ENCODE results near the gene PAX6. TPM values are rescaled to one million over a fixed set of nuclear protein-coding genes. Genes with fewer than 3 reads are reported as not detected.

PAX6 gene
- total RNA-seq, 1 donor from 2014 or later, result not detected

GRCh38 chr11:31847761-31848160 lies 36.6 kb upstream of the PAX6 start:
- TF ChIP-seq, protein P1, sequence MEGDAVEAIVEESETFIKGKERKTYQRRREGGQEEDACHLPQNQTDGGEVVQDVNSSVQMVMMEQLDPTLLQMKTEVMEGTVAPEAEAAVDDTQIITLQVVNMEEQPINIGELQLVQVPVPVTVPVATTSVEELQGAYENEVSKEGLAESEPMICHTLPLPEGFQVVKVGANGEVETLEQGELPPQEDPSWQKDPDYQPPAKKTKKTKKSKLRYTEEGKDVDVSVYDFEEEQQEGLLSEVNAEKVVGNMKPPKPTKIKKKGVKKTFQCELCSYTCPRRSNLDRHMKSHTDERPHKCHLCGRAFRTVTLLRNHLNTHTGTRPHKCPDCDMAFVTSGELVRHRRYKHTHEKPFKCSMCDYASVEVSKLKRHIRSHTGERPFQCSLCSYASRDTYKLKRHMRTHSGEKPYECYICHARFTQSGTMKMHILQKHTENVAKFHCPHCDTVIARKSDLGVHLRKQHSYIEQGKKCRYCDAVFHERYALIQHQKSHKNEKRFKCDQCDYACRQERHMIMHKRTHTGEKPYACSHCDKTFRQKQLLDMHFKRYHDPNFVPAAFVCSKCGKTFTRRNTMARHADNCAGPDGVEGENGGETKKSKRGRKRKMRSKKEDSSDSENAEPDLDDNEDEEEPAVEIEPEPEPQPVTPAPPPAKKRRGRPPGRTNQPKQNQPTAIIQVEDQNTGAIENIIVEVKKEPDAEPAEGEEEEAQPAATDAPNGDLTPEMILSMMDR (IDR thresholded peaks at IDR 0.05), result no peak
- Histone ChIP-seq H3K27ac (no peak overlapping the region), H3K9me3 (no peaks in the 10 kb centered on the region), H3K4me1 (no peaks in the 10 kb centered on the region), H3K27me3 (no peaks in the 10 kb centered on the region), H3K4me3 (no peak overlapping the region), H3K36me3 (no peaks in the 10 kb centered on the region)
- intact Hi-C loops (cut with DNase I), result no loop called here
- no peak for DNase-seq (ENCODE audit: low spot score in 2 of 2)

GRCh38 chr11:31845331-31845730 lies 34.2 kb upstream of the PAX6 start:
- TF ChIP-seq, protein P1 (IDR thresholded peaks at IDR 0.05), result no peak

DNA sequence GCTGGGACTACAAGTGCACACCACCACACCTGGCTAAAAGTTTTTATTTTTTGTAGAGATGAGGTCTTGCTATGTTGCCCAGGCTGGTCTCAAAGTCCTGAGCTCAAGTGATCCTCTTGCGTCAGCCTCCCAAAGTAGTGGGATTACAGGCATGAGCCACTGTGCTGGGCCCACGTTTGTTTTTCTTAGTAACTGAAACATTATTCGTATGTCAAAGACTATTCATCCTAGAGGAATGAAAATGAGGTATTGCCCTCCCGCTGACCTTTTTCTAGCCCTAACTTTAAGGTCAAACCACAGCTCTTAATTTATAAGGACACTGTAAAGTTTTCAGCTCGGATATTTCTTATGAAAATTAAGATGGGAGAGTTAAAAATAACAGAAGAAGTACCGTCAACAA lies 33.2 kb upstream of the PAX6 start:
- H3K27me3 ChIP-seq, result no peaks in the 10 kb centered on the region
- no peak overlapping the region for H3K27ac ChIP-seq
- H3K9me3 ChIP-seq, result no peaks in the 10 kb centered on the region
- TF ChIP-seq, protein P1 (IDR thresholded peaks at IDR 0.05), result no peak
- no peak overlapping the region for H3K4me3 ChIP-seq
- H3K36me3 ChIP-seq, result no peaks in the 10 kb centered on the region
- DNase-seq (ENCODE audit: low spot score in 2 of 2), result no peak
- no peaks in the 10 kb centered on the region for H3K4me1 ChIP-seq
- intact Hi-C loops (cut with DNase I), result no loop called here

More at GRCh38 chr11:31845331-31845730, 34.2 kb upstream of the PAX6 start:
- no peaks in the 10 kb centered on the region for H3K27me3 ChIP-seq
- no peak overlapping the region for H3K4me3 ChIP-seq
- no peaks in the 10 kb centered on the region for H3K36me3 ChIP-seq
- H3K9me3 ChIP-seq, result no peaks in the 10 kb centered on the region
- intact Hi-C loops (cut with DNase I), result no loop called here
- H3K27ac ChIP-seq, result no peak overlapping the region
- no peak for DNase-seq (ENCODE audit: low spot score in 2 of 2)
- H3K4me1 ChIP-seq, result no peaks in the 10 kb centered on the region

- Histone ChIP-seq H3K36me3 (no peaks in the 10 kb centered on the region), H3K9me3 (no peaks in the 10 kb centered on the region), H3K4me3 (no peak overlapping the region), H3K27ac (no peak overlapping the region), H3K4me1 (no peaks in the 10 kb centered on the region), H3K27me3 (no peaks in the 10 kb centered on the region)
- no peak for DNase-seq (ENCODE audit: low spot score in 2 of 2)
- intact Hi-C loops (cut with DNase I), result no loop called here
- TF ChIP-seq, protein P1 (IDR thresholded peaks at IDR 0.05), result no peak
Measured at GRCh38 chr11:31841435-31841834, 30.3 kb upstream of the PAX6 start.

DNA sequence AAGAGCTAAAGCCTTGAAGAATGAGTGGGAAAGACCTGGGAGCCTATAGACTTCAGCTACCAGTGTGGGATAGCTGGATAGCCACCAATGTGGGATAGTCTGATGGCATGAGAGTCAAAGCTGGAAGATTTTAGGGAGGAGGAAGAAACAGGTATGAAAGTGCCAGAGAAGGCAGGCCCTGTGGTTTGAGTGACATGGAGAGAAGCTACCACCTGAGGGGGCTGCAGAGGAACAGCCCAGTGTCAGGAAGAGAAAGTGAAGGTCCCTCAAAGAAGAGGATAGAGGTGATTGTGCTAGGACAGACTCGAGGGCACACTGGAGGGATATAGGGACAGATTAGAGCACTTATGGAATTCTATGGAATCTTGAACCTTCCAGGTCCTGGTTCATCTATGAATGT lies 23.1 kb upstream of the PAX6 start:
- TF ChIP-seq, protein P1 (IDR thresholded peaks at IDR 0.05), result no peak
- intact Hi-C loops (cut with DNase I), result no loop called here
- Histone ChIP-seq H3K4me3 (no peak overlapping the region), H3K27ac (no peak overlapping the region), H3K4me1 (no peaks in the 10 kb centered on the region), H3K36me3 (no peaks in the 10 kb centered on the region), H3K27me3 (no peaks in the 10 kb centered on the region), H3K9me3 (no peaks in the 10 kb centered on the region)
- no peak for DNase-seq (ENCODE audit: low spot score in 2 of 2)

GRCh38 chr11:31830406-31830805 lies 19.3 kb upstream of the PAX6 start:
- H3K27me3 ChIP-seq, result peaks cover 20% of the 10 kb centered on the region
- H3K9me3 ChIP-seq, result no peaks in the 10 kb centered on the region
- peaks cover 0 to 6% of the 10 kb centered on the region in 2 donors for H3K4me1 ChIP-seq
- intact Hi-C loops (cut with DNase I), result no loop called here
- no peaks in the 10 kb centered on the region for H3K36me3 ChIP-seq
- TF ChIP-seq, protein P1 (IDR thresholded peaks at IDR 0.05), result no peak
- DNase-seq (ENCODE audit: low spot score in 2 of 2), result no peak
- H3K4me3 ChIP-seq, result no peak overlapping the region
- no peak overlapping the region for H3K27ac ChIP-seq

Data from ascending aorta (tissue), 2 donors.